WERI-Rb-1 (cell line): ENCODE results near the gene PCA3.

Experiments used
- DNase-seq: peaks from one replicate; pipeline ENCODE4 v3.0.0-alpha.2; 2020
- H3K27ac ChIP-seq: fragments of 250-450 bp; sonication (Bioruptor Pico); 2 replicates; pipeline ENCODE4 v1.5.1; 2020; ENCODE audit warnings: mild to moderate bottlenecking, moderate library complexity
- H3K27me3 ChIP-seq: fragments of 250-450 bp; sonication (Bioruptor Pico); 2 replicates; pipeline ENCODE4 v1.5.1; 2021; ENCODE audit warnings: mild to moderate bottlenecking, low read depth, moderate library complexity; ENCODE audit not compliant: insufficient read depth, severe bottlenecking
- H3K36me3 ChIP-seq: fragments of 250-450 bp; sonication (Bioruptor Pico); 2 replicates; pipeline ENCODE4 v1.5.1; 2020; ENCODE audit warnings: mild to moderate bottlenecking, moderate library complexity
- H3K4me3 ChIP-seq: 2 replicates; pipeline ENCODE4 v1.5.1; 2011; ENCODE audit warnings: low read depth, mild to moderate bottlenecking, control low read depth, low read length
- H3K9me3 ChIP-seq: fragments of 250-450 bp; sonication (Bioruptor Pico); 2 replicates; pipeline ENCODE4 v1.5.1; 2021; ENCODE audit warnings: mild to moderate bottlenecking, moderate library complexity; ENCODE audit not compliant: severe bottlenecking
- TF ChIP-seq, protein P1 (sequence below): IDR thresholded peaks from 2 replicates; pipeline ENCODE4 v1.5.1; 2011; ENCODE audit warnings: low read depth, mild to moderate bottlenecking, control low read depth, inconsistent platforms, low read length

Gene PCA3

GRCh38 chr9:76827296-76828080, 63.2 kb downstream of the PCA3 start:
- Histone ChIP-seq H3K4me3 (no peak overlapping the region), H3K27ac (no peak overlapping the region), H3K9me3 (no peaks in the 10 kb centered on the region), H3K27me3 (no peaks in the 10 kb centered on the region), H3K36me3 (no peaks in the 10 kb centered on the region)
- TF ChIP-seq, protein P1, sequence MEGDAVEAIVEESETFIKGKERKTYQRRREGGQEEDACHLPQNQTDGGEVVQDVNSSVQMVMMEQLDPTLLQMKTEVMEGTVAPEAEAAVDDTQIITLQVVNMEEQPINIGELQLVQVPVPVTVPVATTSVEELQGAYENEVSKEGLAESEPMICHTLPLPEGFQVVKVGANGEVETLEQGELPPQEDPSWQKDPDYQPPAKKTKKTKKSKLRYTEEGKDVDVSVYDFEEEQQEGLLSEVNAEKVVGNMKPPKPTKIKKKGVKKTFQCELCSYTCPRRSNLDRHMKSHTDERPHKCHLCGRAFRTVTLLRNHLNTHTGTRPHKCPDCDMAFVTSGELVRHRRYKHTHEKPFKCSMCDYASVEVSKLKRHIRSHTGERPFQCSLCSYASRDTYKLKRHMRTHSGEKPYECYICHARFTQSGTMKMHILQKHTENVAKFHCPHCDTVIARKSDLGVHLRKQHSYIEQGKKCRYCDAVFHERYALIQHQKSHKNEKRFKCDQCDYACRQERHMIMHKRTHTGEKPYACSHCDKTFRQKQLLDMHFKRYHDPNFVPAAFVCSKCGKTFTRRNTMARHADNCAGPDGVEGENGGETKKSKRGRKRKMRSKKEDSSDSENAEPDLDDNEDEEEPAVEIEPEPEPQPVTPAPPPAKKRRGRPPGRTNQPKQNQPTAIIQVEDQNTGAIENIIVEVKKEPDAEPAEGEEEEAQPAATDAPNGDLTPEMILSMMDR: no peak
- DNase-seq: no peak

GRCh38 chr9:76828447-76828846, 64.2 kb downstream of the PCA3 start:
- H3K9me3 ChIP-seq: no peaks in the 10 kb centered on the region
- no peak overlapping the region for H3K27ac ChIP-seq
- no peak for DNase-seq
- no peak overlapping the region for H3K4me3 ChIP-seq
- H3K36me3 ChIP-seq: no peaks in the 10 kb centered on the region
- no peaks in the 10 kb centered on the region for H3K27me3 ChIP-seq
- TF ChIP-seq, protein P1: no peak

DNA sequence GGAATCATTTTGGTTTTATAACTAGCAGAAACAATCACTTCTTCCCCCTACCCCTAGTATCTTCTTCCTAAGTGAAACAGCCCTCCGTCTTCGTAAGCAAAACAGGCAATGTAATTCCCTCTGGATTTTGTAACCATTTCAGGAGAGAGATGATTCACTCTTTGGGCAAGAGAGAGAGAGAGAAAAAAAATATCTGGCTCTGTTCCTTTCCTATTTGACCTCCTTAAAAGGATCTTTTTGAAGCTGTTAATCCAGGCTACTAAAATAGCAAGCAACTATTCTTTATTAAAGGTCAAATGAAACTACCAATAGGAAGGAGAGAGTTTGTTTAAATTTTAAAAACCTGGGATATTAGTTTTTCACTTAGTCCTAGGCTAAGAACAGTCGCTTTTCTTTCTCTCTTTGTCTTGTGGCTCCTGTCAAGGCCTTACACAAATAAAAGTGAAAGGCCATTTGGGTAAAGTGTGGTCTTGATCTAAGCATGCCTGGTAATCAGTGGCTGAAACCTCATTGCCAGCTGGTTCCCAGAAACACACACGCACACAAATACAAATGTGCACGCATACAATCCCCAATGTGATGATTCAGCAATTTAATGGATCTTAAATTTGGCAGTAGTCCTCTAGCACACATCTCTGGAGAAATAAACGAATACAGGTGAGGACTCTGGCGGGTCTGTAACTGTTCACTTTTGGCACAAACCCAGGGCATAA, 71.5 kb downstream of the PCA3 start:
- no peak for DNase-seq
- TF ChIP-seq, protein P1: no peak
- H3K27ac ChIP-seq: no peak overlapping the region
- no peaks in the 10 kb centered on the region for H3K27me3 ChIP-seq
- H3K36me3 ChIP-seq: no peaks in the 10 kb centered on the region
- H3K4me3 ChIP-seq: no peak overlapping the region
- no peaks in the 10 kb centered on the region for H3K9me3 ChIP-seq
